Measurements from ENCODE around the gene DYNLT1.
"Not testable (repeated sequence)": the region's sequence is repeated elsewhere in the genome, so short reads cannot be mapped to it uniquely, and the experiment has no call there.

Gene DYNLT1

DNA sequence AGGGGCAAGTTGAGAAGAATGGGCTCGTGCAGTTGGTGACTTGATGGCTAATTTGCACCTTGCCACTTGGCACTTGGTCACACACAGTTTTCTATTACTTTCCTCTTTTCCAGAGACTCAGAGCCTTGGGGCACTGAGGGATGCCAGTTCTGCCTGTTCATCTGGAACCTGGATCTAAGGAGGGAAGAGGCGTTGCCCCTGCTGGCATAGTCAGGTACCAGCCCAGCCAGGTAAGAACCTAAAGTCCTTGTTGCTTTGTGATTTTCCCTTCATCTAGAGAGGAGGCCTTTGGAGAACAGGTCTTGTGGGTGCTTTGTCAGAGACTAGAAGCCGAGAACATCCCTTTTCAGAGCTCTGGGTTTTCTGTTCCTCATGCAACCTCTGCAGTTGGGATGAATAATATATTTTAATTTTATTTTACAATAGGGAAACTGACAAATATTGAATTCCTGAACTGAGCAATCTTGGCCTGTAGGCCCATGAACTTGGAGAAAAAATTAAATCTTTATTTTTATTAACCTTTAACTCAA lies 16.7 kb upstream of the DYNLT1 start:
- TF ChIP-seq CTCF (IDR thresholded peaks at IDR 0.05; ENCODE audit: extremely low read depth, missing control alignments): no peak

GRCh38 chr6:158660333-158660754 lies 15.8 kb upstream of the DYNLT1 start:
- TF ChIP-seq CTCF (IDR thresholded peaks at IDR 0.05; ENCODE audit: extremely low read depth, missing control alignments): peak; percentile 53
- peak; percentile 71 for DNase-seq (ENCODE audit: low spot score)

More for the DNA sequence above, 16.7 kb upstream of the DYNLT1 start:
- DNase-seq (ENCODE audit: low spot score): no peak

- DNase-seq (ENCODE audit: low spot score): not testable (repeated sequence)
Measured at GRCh38 chr6:158656986-158657385, 12.4 kb upstream of the DYNLT1 start.

DNA sequence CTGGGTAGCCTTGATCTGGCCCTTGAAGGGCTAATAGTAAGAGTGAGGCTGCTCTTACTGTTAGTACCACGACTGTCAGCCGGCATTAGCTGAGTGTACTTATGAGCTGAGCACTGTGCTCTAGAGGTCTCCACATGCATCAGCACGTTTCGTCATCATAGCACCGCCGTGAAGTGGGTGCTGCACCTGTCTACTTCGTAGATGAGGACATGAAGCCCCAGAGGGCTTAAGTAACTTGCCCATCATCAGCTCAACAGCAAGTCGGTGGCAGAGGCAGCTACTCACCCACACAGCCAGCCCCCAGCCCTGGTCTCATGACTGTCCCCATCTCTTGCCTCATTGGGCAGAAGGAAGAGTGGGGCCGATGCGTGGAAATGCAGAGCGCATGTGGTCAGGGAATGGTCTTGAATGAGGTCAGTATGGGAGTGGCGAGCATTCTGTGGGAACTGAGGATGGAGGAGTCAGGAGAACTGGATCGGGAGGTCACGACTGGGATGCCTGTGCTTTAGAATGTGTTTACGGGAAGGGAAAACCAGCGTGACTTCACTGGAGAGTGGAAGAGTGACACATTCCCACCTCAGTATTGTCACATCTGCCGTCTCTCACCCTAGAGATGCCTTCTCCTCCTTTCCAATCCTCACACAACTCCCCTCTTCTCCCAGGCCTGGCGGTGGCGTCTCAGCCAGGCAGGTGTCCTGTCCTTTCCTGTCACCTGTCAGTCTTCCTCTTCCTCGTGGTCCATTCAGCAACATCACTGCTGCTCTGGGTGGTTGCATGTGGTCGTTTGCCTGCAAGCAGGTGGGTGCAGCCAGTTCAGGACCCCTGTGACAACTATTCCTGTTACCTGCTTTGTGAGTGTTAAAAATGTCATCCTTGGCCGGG lies 11.3 kb upstream of the DYNLT1 start:
- no peak for DNase-seq (ENCODE audit: low spot score)

DNA sequence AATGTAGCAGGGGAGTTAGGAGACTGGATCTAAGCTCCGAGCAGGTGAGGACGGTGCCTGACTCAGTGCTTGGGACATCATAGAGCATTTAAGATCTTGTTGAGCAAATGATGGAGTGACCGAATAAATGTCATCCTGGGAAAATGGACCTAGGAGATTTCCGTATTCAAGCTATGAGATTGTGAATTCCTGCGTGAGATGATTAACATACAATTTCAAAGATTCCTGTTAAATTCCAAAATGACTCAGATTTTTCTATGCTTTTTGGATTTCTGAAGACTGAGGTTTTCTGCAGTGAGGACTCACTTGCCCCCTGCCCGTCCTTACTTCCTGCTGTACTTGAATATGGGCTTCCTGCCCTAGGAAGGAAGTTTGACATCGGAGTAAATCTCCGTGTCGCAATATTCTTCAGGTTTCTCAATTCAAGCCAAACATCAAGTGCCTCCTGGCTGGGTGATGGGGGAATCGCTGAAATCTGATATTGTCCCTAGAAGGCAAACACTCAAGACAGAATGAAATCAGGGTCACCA lies 10.5 kb upstream of the DYNLT1 start:
- TF ChIP-seq CTCF (IDR thresholded peaks at IDR 0.05; ENCODE audit: extremely low read depth, missing control alignments): no peak
- DNase-seq (ENCODE audit: low spot score): no peak

More for the DNA sequence above, 11.3 kb upstream of the DYNLT1 start:
- no peak for TF ChIP-seq CTCF (IDR thresholded peaks at IDR 0.05; ENCODE audit: extremely low read depth, missing control alignments)

GRCh38 chr6:158654498-158654897 lies 10.0 kb upstream of the DYNLT1 start:
- DNase-seq (ENCODE audit: low spot score): no peak
- TF ChIP-seq CTCF (IDR thresholded peaks at IDR 0.05; ENCODE audit: extremely low read depth, missing control alignments): no peak

DNA sequence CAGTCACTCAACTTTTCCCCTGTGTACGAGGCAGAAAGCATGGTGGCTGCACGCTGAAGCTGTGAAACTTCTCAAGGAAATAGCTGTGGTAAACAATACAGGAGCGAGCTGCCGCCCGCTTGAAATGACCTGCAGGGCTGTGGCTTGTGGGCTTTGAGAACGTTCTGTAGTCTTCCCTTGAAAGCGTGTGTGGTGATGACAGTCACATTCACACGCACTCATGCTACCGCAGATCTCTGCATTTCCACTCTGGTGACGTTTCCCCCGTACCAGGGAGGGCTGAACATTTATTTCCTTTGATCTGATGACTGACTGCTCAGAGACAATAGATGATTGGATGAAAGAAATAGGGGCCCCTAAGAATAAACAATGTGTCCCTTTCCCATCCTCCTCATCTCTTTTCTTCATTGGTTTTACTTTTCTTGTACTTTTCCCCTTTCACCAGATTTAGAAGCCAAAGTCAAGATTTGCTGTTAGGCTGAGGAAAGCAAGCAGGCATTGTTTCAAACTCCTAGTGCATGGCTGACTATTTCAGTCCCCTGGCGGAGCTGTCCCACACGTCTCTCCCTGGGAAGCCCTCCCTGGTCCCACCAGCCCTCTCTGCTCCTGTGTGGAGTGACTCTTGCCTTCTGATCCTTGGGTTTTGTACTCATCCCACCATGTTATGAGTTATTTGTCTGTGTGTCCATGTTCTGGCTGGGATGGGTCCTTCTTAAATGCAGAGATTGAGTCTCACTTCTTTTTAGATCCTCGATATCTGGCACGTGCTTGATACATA lies 9.2 kb upstream of the DYNLT1 start:
- DNase-seq (ENCODE audit: low spot score): peak; percentile 77
- TF ChIP-seq CTCF (IDR thresholded peaks at IDR 0.05; ENCODE audit: extremely low read depth, missing control alignments): no peak

DNA sequence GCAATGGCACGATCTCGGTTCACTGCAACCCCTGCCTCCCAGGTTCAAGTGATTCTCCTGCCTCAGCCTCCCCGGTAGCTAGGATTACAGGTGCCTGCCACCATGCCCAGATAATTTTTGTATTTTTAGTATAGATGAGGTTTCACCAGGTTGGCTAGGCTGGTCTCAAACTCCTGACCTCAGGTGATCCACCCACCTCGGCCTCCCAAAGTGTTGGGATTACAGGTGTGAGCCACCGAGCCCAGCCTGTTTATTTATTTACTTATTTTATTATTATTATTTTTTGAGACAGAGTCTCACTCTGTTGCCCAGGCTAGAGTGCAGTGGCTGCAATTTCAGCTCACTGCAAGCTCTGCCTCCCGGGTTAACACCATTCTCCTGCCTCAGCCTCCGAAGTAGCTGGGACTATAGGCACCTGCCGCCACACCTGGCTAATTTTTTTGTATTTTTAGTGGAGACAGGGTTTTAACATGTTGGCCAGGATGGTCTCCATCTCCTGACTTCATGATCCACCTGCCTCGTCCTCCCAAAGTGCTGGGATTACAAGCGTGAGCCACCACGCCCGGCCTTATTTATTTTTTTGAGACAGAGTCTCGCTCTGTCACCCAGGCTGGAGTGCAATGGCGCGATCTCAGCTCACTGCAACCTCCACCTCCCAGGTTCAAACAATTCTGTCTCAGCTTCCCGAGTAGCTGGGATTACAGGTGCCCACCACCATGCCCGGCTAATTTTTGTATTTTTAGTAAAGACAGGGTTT lies 7.6 kb upstream of the DYNLT1 start:
- DNase-seq (ENCODE audit: low spot score): not testable (repeated sequence)
